ENCODE data around the gene UNC5B. TPM values are rescaled to one million over a fixed set of nuclear protein-coding genes. Genes with fewer than 3 reads are reported as not detected.

Gene UNC5B
- total RNA-seq, 1 experiment from 2014 or later, result 22.0 TPM

DNA sequence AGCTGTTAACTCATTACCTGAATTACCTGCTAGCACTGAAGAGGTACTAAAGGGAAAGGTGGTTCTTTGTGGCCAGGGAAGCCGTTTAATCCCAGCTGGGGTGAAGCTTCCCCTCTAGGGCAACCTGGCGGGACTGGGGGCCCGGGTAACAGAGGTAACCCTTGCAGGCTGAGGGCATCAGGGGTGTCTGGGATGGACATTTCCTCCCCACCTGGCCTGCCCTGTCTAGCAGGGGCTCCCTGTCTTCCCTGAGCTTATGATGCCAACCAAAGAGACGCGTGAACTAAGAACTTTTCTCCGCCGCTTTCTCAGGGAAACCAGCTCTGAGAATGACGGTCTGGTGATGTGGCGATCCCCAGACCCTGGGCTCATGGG, 52.8 kb downstream of the UNC5B start:
- Histone ChIP-seq H3K79me2 (ENCODE audit: insufficient read depth, low read length) (no peaks in the 10 kb centered on the region), H3K9me2 (ENCODE audit: insufficient read depth) (no peaks in the 10 kb centered on the region), H3K4me1 (ENCODE audit: control insufficient read depth in 1 of 2, insufficient read depth in 2 of 2, low read length in 2 of 2) (peaks cover 32 to 33% of the 10 kb centered on the region in 2 experiments), H3K27ac (ENCODE audit: low read depth, low read length) (no peak overlapping the region), H3K27me3 (ENCODE audit: insufficient read depth, low read length) (no peaks in the 10 kb centered on the region), H3K9me3 (ENCODE audit: control insufficient read depth in 1 of 2, insufficient read depth in 1 of 2, low read depth in 1 of 2, low read length in 2 of 2) (no peaks in the 10 kb centered on the region), H3K36me3 (ENCODE audit: control insufficient read depth in 1 of 2, insufficient read depth in 2 of 2, low read length in 2 of 2) (no peaks in the 10 kb centered on the region), H4K20me1 (ENCODE audit: insufficient read depth) (no peaks in the 10 kb centered on the region), H3K9ac (ENCODE audit: low read length) (no peak overlapping the region), H3K4me2 (ENCODE audit: low read length) (no peak overlapping the region), H2AFZ (ENCODE audit: low read depth, low read length, poor library complexity, severe bottlenecking) (no peak overlapping the region), H3K4me3 (replicated peaks in 1 of 2; ENCODE audit: low read depth in 1 of 2, low read length in 2 of 2) (no peak overlapping the region)
- CTCF ChIA-PET, result interaction anchor here (1.3 kb wide), 1 partner anchor 19 kb away, joined by 3 read pairs; no protein-coding TSS in a partner anchor
- no peak for ATAC-seq
- no TSS peak for BruUV-seq (replicated peaks)
- POLR2A ChIA-PET, result interaction anchor here (1.1 kb wide), 1 partner anchor 9 kb away, joined by 3 read pairs; no protein-coding TSS in a partner anchor
- TF ChIP-seq, protein P1, sequence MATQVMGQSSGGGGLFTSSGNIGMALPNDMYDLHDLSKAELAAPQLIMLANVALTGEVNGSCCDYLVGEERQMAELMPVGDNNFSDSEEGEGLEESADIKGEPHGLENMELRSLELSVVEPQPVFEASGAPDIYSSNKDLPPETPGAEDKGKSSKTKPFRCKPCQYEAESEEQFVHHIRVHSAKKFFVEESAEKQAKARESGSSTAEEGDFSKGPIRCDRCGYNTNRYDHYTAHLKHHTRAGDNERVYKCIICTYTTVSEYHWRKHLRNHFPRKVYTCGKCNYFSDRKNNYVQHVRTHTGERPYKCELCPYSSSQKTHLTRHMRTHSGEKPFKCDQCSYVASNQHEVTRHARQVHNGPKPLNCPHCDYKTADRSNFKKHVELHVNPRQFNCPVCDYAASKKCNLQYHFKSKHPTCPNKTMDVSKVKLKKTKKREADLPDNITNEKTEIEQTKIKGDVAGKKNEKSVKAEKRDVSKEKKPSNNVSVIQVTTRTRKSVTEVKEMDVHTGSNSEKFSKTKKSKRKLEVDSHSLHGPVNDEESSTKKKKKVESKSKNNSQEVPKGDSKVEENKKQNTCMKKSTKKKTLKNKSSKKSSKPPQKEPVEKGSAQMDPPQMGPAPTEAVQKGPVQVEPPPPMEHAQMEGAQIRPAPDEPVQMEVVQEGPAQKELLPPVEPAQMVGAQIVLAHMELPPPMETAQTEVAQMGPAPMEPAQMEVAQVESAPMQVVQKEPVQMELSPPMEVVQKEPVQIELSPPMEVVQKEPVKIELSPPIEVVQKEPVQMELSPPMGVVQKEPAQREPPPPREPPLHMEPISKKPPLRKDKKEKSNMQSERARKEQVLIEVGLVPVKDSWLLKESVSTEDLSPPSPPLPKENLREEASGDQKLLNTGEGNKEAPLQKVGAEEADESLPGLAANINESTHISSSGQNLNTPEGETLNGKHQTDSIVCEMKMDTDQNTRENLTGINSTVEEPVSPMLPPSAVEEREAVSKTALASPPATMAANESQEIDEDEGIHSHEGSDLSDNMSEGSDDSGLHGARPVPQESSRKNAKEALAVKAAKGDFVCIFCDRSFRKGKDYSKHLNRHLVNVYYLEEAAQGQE (IDR thresholded peaks at IDR 0.05; ENCODE audit: low read depth), result no peak
- TF ChIP-seq YY1 (IDR thresholded peaks at IDR 0.05; ENCODE audit: extremely low read depth, insufficient replicate concordance, low read depth, low read length), result no peak
- intact Hi-C loops (cut with micrococcal nuclease), result no loop called here
- RAD21 ChIA-PET (ENCODE audit: low non-redundant PET in 1 of 2, low total read pairs in 2 of 2, uncharacterized antibody in 2 of 2, unreplicated experiment in 2 of 2), result no interaction called here
- no peak for DNase-seq (ENCODE audit: low read depth, low spot score)

DNA sequence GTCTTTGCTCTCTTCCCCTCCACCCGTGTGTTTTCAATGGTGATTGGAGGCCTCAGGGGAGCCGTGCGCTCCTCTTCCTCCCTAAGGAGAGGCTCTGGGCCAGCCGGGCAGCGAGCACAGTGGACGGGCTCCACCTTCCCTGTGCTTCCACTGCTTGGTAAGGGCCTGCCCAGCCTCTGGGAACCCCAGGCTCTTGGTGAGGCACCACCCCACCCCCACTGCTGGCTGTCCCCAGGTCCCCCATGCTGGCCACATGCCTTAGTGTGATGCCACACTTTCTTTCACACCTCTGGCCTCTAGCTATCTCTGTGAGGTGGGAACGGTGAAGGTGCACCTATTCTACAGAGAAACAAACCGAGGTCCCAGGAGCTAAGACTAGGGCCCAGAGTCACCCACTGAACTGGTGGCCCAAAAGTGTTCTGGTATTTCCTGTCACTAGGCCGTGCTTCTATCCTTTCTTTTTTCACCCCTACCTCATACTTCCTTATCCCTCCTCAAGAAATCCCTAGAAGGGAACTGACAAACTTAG, 53.3 kb downstream of the UNC5B start:
- Histone ChIP-seq H3K9me3 (ENCODE audit: control insufficient read depth in 1 of 2, insufficient read depth in 1 of 2, low read depth in 1 of 2, low read length in 2 of 2) (no peaks in the 10 kb centered on the region), H3K36me3 (ENCODE audit: control insufficient read depth in 1 of 2, insufficient read depth in 2 of 2, low read length in 2 of 2) (no peaks in the 10 kb centered on the region), H3K27ac (ENCODE audit: low read depth, low read length) (no peak overlapping the region), H2AFZ (ENCODE audit: low read depth, low read length, poor library complexity, severe bottlenecking) (no peak overlapping the region), H3K9me2 (ENCODE audit: insufficient read depth) (no peaks in the 10 kb centered on the region), H3K4me1 (ENCODE audit: control insufficient read depth in 1 of 2, insufficient read depth in 2 of 2, low read length in 2 of 2) (peaks cover 30 to 33% of the 10 kb centered on the region in 2 experiments), H3K79me2 (ENCODE audit: insufficient read depth, low read length) (no peaks in the 10 kb centered on the region), H3K4me3 (replicated peaks in 1 of 2; ENCODE audit: low read depth in 1 of 2, low read length in 2 of 2) (no peak overlapping the region), H3K9ac (ENCODE audit: low read length) (no peak overlapping the region), H3K4me2 (ENCODE audit: low read length) (no peak overlapping the region), H4K20me1 (ENCODE audit: insufficient read depth) (no peaks in the 10 kb centered on the region), H3K27me3 (ENCODE audit: insufficient read depth, low read length) (no peaks in the 10 kb centered on the region)
- ChIA-PET POLR2A (interaction anchor here (1.1 kb wide), 1 partner anchor 10 kb away, joined by 3 read pairs; no protein-coding TSS in a partner anchor), CTCF (interaction anchor here (1.3 kb wide), 1 partner anchor 19 kb away, joined by 3 read pairs; no protein-coding TSS in a partner anchor), RAD21 (ENCODE audit: low non-redundant PET in 1 of 2, low total read pairs in 2 of 2, uncharacterized antibody in 2 of 2, unreplicated experiment in 2 of 2) (no interaction called here)
- no TSS peak for BruUV-seq (replicated peaks)
- TF ChIP-seq, protein P1 (IDR thresholded peaks at IDR 0.05; ENCODE audit: low read depth), result no peak
- TF ChIP-seq POLR2AphosphoS5 (IDR thresholded peaks at IDR 0.05; ENCODE audit: low read depth, low read length) (no peak), RAD21 (IDR thresholded peaks at IDR 0.05; ENCODE audit: low read depth) (no peak)
- intact Hi-C loops (cut with micrococcal nuclease), result no loop called here
- ATAC-seq (no peak), DNase-seq (ENCODE audit: low read depth, low spot score) (no peak)

Measured in HCT116 (cell line).